Measurements from ENCODE around the gene PLPPR3.

PLPPR3 gene

GRCh38 chr19:763181-763580, 58.6 kb downstream of the PLPPR3 start:
- Histone ChIP-seq H3K36me3 (ENCODE audit: control insufficient read depth in 2 of 2, insufficient read depth in 1 of 2, low read length in 2 of 2) (no peaks in the 10 kb centered on the region), H3K9me3 (ENCODE audit: control insufficient read depth, insufficient read depth, low read depth, low read length) (no peaks in the 10 kb centered on the region), H3K4me3 (ENCODE audit: low read depth, low read length) (no peak overlapping the region), H3K4me1 (ENCODE audit: control insufficient read depth, insufficient read depth, low read length) (no peaks in the 10 kb centered on the region), H3K27ac (ENCODE audit: extremely low read depth, low read depth, low read length) (no peak overlapping the region)
- POLR2A ChIA-PET = no interaction called here
- CTCF ChIA-PET = interaction anchor here (0.6 to 0.8 kb wide), 2 partner anchors 56 to 238 kb away, joined by 3 to 5 read pairs; no protein-coding TSS in a partner anchor
- no peak for TF ChIP-seq ZNF292 (tag by site-specific recombination; IDR thresholded peaks at IDR 0.05; ENCODE audit: borderline replicate concordance, low read depth)

Measured in HEK293 (cell line).